Stomach (tissue), 4 donors: Measurements from ENCODE around the gene OGDH.

ENCODE experiments used
- CTCF ChIP-seq, 7 experiments: fragments of 450-650 bp in 4 of 7; fragments of 200-600 bp in 3 of 7; sonication (generic) in 3 of 7; IDR thresholded peaks; one replicate each; pipeline ENCODE4 v1.5.1; 2016 to 2019; ENCODE audit warnings: antibody characterized with exemption in 7 of 7, control low read depth in 2 of 7, mild to moderate bottlenecking in 1 of 7
- EP300 ChIP-seq: sonication (generic); formaldehyde crosslinking; IDR thresholded peaks from one replicate; pipeline ENCODE4 v1.6.1; 2017; ENCODE audit warnings: antibody characterized with exemption
- POLR2A ChIP-seq, 4 donors: fragments of 450-650 bp; IDR thresholded peaks; one replicate each; pipeline ENCODE4 v1.6.1; 2016; ENCODE audit warnings: antibody characterized with exemption in 4 of 4, control low read depth in 2 of 4, mild to moderate bottlenecking in 1 of 4, moderate library complexity in 1 of 4
- POLR2AphosphoS5 ChIP-seq, 3 donors: sonication (generic); formaldehyde crosslinking; IDR thresholded peaks; one replicate each; pipeline ENCODE4 v1.6.1; 2016; ENCODE audit warnings: antibody characterized with exemption in 3 of 3

- no peak for TF ChIP-seq CTCF (IDR thresholded peaks at IDR 0.05)
- no peak for TF ChIP-seq POLR2A (IDR thresholded peaks at IDR 0.05)
- no peak for TF ChIP-seq EP300
- no peak for TF ChIP-seq POLR2AphosphoS5 (IDR thresholded peaks at IDR 0.05)
Measured at GRCh38 chr7:44559485-44559884, 46.9 kb upstream of the OGDH start.
